ENCODE data around the gene RFXAP. TPM values are rescaled to one million over a fixed set of nuclear protein-coding genes. Genes with fewer than 3 reads are reported as not detected.

The RFXAP gene
- total RNA-seq, 1 donor from 2014 or later = 1.0 TPM

- DNase-seq = no peak
These were observed 51.1 kb downstream of the RFXAP start for GRCh38 chr13:36870050-36870692.

- DNase-seq = no peak
These were observed 53.6 kb downstream of the RFXAP start for GRCh38 chr13:36872621-36873020.

GRCh38 chr13:36875431-36875830, 56.4 kb downstream of the RFXAP start:
- DNase-seq = no peak

- no peak for DNase-seq
These were observed 56.9 kb downstream of the RFXAP start for GRCh38 chr13:36875961-36876360.

Other genes with a start within 250 kb of the RFXAP start
- gene SERTM1, start 145.2 kb upstream of the RFXAP start, total RNA-seq = 0.17 TPM in 1 of 2 replicates, not detected in the other
- 11.1 and 24.9 TPM in 2 replicates for gene SMAD9, start 101.0 kb downstream of the RFXAP start, total RNA-seq
- 36.4 and 44.6 TPM in 2 replicates for gene ALG5, start 180.1 kb downstream of the RFXAP start, total RNA-seq
- 26.9 and 46.9 TPM in 2 replicates for gene EXOSC8, start 181.6 kb downstream of the RFXAP start, total RNA-seq
- gene SUPT20H, start 240.5 kb downstream of the RFXAP start, total RNA-seq = 44.6 and 49.0 TPM in 2 replicates